ENCODE results near the gene LEKR1. TPM values are rescaled to one million over a fixed set of nuclear protein-coding genes. Genes with fewer than 3 reads are reported as not detected.

The LEKR1 gene
- total and polyA plus RNA-seq, 2 of the 13 experiments (the other 11 are each of a cell fraction or from before 2014, with no cell fraction given): 0.49 to 1.5 TPM

DNA sequence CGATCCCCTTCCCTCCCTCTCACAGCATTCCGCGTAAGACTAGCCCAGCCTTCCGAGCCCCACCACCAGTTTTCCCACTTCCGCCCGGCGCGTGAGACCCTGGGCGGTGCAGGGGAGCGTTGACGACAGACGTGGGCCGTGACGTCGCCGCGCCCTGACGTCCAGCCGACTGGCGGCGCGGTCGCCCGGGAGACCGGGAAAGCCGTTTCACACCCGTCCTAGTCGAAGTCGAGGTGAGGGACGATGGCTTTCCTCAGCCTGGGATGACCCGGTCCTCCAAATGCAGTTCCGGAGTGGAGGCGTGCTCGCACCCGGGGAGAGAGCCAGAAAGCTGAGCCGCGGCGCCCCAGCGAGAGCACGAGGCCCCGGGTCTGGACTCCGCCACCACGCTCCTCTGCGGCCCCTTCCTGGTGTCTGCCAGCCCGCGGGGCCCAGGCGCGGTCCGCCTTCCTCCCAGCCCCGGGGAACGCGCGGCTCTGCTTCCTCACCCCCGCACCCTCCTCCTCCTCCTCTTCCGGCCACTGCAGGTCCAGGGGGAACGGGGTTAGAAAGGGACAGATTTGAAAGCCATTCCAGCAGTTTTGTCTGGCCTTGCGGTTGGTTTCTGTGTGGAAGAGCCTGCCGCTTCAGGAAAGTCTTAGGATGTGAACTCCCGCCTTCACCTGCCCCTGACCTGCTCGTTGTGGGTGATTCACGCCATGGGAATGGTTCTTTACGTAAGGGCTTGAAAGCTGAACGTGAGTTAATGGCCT is at the start of gene LEKR1 (continued):
- TF ChIP-seq, protein P1, sequence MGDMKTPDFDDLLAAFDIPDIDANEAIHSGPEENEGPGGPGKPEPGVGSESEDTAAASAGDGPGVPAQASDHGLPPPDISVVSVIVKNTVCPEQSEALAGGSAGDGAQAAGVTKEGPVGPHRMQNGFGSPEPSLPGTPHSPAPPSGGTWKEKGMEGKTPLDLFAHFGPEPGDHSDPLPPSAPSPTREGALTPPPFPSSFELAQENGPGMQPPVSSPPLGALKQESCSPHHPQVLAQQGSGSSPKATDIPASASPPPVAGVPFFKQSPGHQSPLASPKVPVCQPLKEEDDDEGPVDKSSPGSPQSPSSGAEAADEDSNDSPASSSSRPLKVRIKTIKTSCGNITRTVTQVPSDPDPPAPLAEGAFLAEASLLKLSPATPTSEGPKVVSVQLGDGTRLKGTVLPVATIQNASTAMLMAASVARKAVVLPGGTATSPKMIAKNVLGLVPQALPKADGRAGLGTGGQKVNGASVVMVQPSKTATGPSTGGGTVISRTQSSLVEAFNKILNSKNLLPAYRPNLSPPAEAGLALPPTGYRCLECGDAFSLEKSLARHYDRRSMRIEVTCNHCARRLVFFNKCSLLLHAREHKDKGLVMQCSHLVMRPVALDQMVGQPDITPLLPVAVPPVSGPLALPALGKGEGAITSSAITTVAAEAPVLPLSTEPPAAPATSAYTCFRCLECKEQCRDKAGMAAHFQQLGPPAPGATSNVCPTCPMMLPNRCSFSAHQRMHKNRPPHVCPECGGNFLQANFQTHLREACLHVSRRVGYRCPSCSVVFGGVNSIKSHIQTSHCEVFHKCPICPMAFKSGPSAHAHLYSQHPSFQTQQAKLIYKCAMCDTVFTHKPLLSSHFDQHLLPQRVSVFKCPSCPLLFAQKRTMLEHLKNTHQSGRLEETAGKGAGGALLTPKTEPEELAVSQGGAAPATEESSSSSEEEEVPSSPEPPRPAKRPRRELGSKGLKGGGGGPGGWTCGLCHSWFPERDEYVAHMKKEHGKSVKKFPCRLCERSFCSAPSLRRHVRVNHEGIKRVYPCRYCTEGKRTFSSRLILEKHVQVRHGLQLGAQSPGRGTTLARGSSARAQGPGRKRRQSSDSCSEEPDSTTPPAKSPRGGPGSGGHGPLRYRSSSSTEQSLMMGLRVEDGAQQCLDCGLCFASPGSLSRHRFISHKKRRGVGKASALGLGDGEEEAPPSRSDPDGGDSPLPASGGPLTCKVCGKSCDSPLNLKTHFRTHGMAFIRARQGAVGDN (CRISPR knock-in tag; IDR thresholded peaks at IDR 0.05): peak; percentile 98
- no peak for TF ChIP-seq NCOA1 (CRISPR knock-in tag; IDR thresholded peaks at IDR 0.05)
- peak; percentile 49; the same call in 1 of the 2 replicates for TF ChIP-seq MTA1 (CRISPR knock-in tag; IDR thresholded peaks at IDR 0.05; ENCODE audit: borderline replicate concordance)
- peak; percentile 63 for TF ChIP-seq MED8 (CRISPR knock-in tag; IDR thresholded peaks at IDR 0.05; ENCODE audit: insufficient replicate concordance)
- TF ChIP-seq POLR2G (IDR thresholded peaks at IDR 0.05; ENCODE audit: low read depth, low read length): peak; percentile 46; the same call in 1 of the 2 replicates
- TF ChIP-seq BCL6 (CRISPR knock-in tag; IDR thresholded peaks at IDR 0.05): peak; percentile 39; the same call in 1 of the 2 replicates
- TF ChIP-seq, protein P2, sequence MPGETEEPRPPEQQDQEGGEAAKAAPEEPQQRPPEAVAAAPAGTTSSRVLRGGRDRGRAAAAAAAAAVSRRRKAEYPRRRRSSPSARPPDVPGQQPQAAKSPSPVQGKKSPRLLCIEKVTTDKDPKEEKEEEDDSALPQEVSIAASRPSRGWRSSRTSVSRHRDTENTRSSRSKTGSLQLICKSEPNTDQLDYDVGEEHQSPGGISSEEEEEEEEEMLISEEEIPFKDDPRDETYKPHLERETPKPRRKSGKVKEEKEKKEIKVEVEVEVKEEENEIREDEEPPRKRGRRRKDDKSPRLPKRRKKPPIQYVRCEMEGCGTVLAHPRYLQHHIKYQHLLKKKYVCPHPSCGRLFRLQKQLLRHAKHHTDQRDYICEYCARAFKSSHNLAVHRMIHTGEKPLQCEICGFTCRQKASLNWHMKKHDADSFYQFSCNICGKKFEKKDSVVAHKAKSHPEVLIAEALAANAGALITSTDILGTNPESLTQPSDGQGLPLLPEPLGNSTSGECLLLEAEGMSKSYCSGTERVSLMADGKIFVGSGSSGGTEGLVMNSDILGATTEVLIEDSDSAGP (CRISPR knock-in tag; IDR thresholded peaks at IDR 0.05; ENCODE audit: borderline replicate concordance): peak; percentile 76; the same call in 1 of the 2 replicates
- TF ChIP-seq, protein P3, sequence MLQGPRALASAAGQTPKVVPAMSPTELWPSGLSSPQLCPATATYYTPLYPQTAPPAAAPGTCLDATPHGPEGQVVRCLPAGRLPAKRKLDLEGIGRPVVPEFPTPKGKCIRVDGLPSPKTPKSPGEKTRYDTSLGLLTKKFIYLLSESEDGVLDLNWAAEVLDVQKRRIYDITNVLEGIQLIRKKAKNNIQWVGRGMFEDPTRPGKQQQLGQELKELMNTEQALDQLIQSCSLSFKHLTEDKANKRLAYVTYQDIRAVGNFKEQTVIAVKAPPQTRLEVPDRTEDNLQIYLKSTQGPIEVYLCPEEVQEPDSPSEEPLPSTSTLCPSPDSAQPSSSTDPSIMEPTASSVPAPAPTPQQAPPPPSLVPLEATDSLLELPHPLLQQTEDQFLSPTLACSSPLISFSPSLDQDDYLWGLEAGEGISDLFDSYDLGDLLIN (CRISPR knock-in tag; IDR thresholded peaks at IDR 0.05; ENCODE audit: borderline replicate concordance): 0 out of 2 replicates have a peak, but pooled peaks have one; percentile 11
- TF ChIP-seq MED13 (CRISPR knock-in tag; IDR thresholded peaks at IDR 0.05): 0 out of 2 replicates have a peak, but pooled peaks have one; percentile 45
- no peak for TF ChIP-seq MAZ (IDR thresholded peaks at IDR 0.05; ENCODE audit: borderline replicate concordance, low read depth, low read length)
- peak; percentile 56; the same call in 1 of the 2 replicates for TF ChIP-seq MAZ (CRISPR knock-in tag; IDR thresholded peaks at IDR 0.05; ENCODE audit: low read depth)
- TF ChIP-seq ZNF788 (CRISPR knock-in tag; IDR thresholded peaks at IDR 0.05; ENCODE audit: borderline replicate concordance): no peak
- TF ChIP-seq, protein P4, sequence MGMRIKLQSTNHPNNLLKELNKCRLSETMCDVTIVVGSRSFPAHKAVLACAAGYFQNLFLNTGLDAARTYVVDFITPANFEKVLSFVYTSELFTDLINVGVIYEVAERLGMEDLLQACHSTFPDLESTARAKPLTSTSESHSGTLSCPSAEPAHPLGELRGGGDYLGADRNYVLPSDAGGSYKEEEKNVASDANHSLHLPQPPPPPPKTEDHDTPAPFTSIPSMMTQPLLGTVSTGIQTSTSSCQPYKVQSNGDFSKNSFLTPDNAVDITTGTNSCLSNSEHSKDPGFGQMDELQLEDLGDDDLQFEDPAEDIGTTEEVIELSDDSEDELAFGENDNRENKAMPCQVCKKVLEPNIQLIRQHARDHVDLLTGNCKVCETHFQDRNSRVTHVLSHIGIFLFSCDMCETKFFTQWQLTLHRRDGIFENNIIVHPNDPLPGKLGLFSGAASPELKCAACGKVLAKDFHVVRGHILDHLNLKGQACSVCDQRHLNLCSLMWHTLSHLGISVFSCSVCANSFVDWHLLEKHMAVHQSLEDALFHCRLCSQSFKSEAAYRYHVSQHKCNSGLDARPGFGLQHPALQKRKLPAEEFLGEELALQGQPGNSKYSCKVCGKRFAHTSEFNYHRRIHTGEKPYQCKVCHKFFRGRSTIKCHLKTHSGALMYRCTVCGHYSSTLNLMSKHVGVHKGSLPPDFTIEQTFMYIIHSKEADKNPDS (CRISPR knock-in tag; IDR thresholded peaks at IDR 0.05): 0 out of 2 replicates have a peak, but pooled peaks have one; percentile 15
- TF ChIP-seq ZNF558 (CRISPR knock-in tag; IDR thresholded peaks at IDR 0.05; ENCODE audit: borderline replicate concordance): no peak
- TF ChIP-seq, protein P5, sequence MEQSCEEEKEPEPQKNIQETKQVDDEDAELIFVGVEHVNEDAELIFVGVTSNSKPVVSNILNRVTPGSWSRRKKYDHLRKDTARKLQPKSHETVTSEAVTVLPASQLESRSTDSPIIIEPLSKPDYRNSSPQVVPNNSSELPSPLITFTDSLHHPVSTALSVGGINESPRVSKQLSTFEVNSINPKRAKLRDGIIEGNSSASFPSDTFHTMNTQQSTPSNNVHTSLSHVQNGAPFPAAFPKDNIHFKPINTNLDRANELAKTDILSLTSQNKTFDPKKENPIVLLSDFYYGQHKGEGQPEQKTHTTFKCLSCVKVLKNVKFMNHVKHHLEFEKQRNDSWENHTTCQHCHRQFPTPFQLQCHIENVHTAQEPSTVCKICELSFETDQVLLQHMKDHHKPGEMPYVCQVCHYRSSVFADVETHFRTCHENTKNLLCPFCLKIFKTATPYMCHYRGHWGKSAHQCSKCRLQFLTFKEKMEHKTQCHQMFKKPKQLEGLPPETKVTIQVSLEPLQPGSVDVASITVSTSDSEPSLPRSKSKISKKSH (CRISPR knock-in tag; IDR thresholded peaks at IDR 0.05; ENCODE audit: borderline replicate concordance): peak; percentile 34; the same call in 1 of the 2 replicates
- TF ChIP-seq EED (CRISPR knock-in tag; IDR thresholded peaks at IDR 0.05): no peak
- TF ChIP-seq ZFX (CRISPR knock-in tag; IDR thresholded peaks at IDR 0.05; ENCODE audit: low read depth): peak; percentile 62
